Islet of Langerhans (tissue), 1 donor: ENCODE data around the gene ZNF415.
"Not testable (repeated sequence)": the region's sequence is repeated elsewhere in the genome, so short reads cannot be mapped to it uniquely, and the experiment has no call there.

Experiments
- FAIRE-seq: peaks from one replicate; lab custom pipeline; 2011; peaks lifted over from hg19 to GRCh38; lab: Jason Lieb, UNC

Gene ZNF415

GRCh38 chr19:53132141-53132991 is at the start of gene ZNF415:
ZNF415 (minus strand) TSS chr19:53132910; CDS start chr19:53122676, 10,234 bp downstream.
- FAIRE-seq, result peak; percentile 74

GRCh38 chr19:53182202-53182601 is 49.5 kb upstream of the ZNF415 start:
- no peak for FAIRE-seq

- no peak for FAIRE-seq
These were observed 45.3 kb upstream of the ZNF415 start for GRCh38 chr19:53177986-53178385.

GRCh38 chr19:53172889-53173288 is 40.2 kb upstream of the ZNF415 start:
- no peak for FAIRE-seq

GRCh38 chr19:53165691-53166091 is 33.0 kb upstream of the ZNF415 start:
- FAIRE-seq, result no peak

- FAIRE-seq, result no peak
These were observed 28.4 kb upstream of the ZNF415 start for GRCh38 chr19:53161123-53161522.

- FAIRE-seq, result peak; percentile 47
These were observed 27.6 kb upstream of the ZNF415 start for GRCh38 chr19:53160350-53160749.

- no peak for FAIRE-seq
These were observed 25.5 kb upstream of the ZNF415 start for GRCh38 chr19:53158119-53158656.

- no peak for FAIRE-seq
These were observed 24.9 kb upstream of the ZNF415 start for GRCh38 chr19:53157626-53158025.

- no peak for FAIRE-seq
These were observed 24.1 kb upstream of the ZNF415 start for GRCh38 chr19:53156850-53157249.

- FAIRE-seq, result no peak
These were observed 14.9 kb upstream of the ZNF415 start for GRCh38 chr19:53147645-53148044.

- no peak for FAIRE-seq
These were observed 7.6 kb upstream of the ZNF415 start for GRCh38 chr19:53140351-53140750.

GRCh38 chr19:53136432-53136831 is 3.7 kb upstream of the ZNF415 start:
- FAIRE-seq, result no peak

GRCh38 chr19:53131727-53132126 is 983 bp downstream of the ZNF415 start:
- no peak for FAIRE-seq

GRCh38 chr19:53131085-53131590 is 1.6 kb downstream of the ZNF415 start:
- no peak for FAIRE-seq

- no peak for FAIRE-seq
These were observed 2.2 kb downstream of the ZNF415 start for GRCh38 chr19:53130506-53130905.

GRCh38 chr19:53126733-53127526 is 5.8 kb downstream of the ZNF415 start:
- FAIRE-seq, result not testable (repeated sequence)

- no peak for FAIRE-seq
These were observed 9.3 kb downstream of the ZNF415 start for GRCh38 chr19:53123400-53123799.

- FAIRE-seq, result no peak
These were observed 20.4 kb downstream of the ZNF415 start for GRCh38 chr19:53112286-53112685.

GRCh38 chr19:53109527-53109926 is 23.2 kb downstream of the ZNF415 start:
- FAIRE-seq, result no peak

- peak; percentile 84 for FAIRE-seq
These were observed 29.2 kb downstream of the ZNF415 start, which contains the start of gene ZNF160 for GRCh38 chr19:53103234-53104203. ZNF160 (minus strand) TSS chr19:53103422; CDS start chr19:53086276, 17,146 bp downstream.
